DOHH2 (cell line): Measurements from ENCODE around the gene CEP70.

Experiments
- H3F3A ChIP-seq: fragments of 200-600 bp; sonication (generic), shearing (Covaris generic); 2 replicates; pipeline ENCODE4 v1.6.0; 2016; ENCODE audit warnings: antibody characterized with exemption, mild to moderate bottlenecking; ENCODE audit not compliant: control insufficient read depth, insufficient read depth
- H3K27ac ChIP-seq: fragments of 200-600 bp; sonication (generic); 2 replicates; pipeline ENCODE4 v1.5.1; 2014; ENCODE audit warnings: low read depth, mild to moderate bottlenecking, low read length, moderate library complexity
- H3K27me3 ChIP-seq: fragments of 200-600 bp; sonication (generic); 2 replicates; pipeline ENCODE4 v1.6.1; 2014; ENCODE audit warnings: mild to moderate bottlenecking, low read length, mixed read lengths; ENCODE audit not compliant: control insufficient read depth
- H3K36me3 ChIP-seq: fragments of 200-600 bp; sonication (generic); 2 replicates; pipeline ENCODE4 v1.6.1; 2014; ENCODE audit warnings: mild to moderate bottlenecking, low read length, moderate library complexity, mixed read lengths; ENCODE audit not compliant: control insufficient read depth
- H3K4me1 ChIP-seq: fragments of 200-600 bp; sonication (generic); 2 replicates; pipeline ENCODE4 v1.6.1; 2014; ENCODE audit warnings: mild to moderate bottlenecking, low read length, mixed read lengths; ENCODE audit not compliant: control insufficient read depth
- H3K4me2 ChIP-seq: fragments of 200-600 bp; sonication (generic); 2 replicates; pipeline ENCODE4 v1.6.0; 2014; ENCODE audit warnings: mild to moderate bottlenecking, low read length, moderate library complexity
- H3K4me3 ChIP-seq: fragments of 200-600 bp; sonication (generic); 2 replicates; pipeline ENCODE4 v1.5.1; 2014; ENCODE audit warnings: mild to moderate bottlenecking, low read length, mixed read lengths
- H3K79me2 ChIP-seq: fragments of 200-600 bp; sonication (generic); 2 replicates; pipeline ENCODE4 v1.6.1; 2014; ENCODE audit warnings: mild to moderate bottlenecking, low read length, mixed read lengths; ENCODE audit not compliant: control insufficient read depth
- H3K9me2 ChIP-seq: fragments of 200-600 bp; sonication (generic); replicated peaks from 2 replicates; pipeline ENCODE4 v1.6.1; 2014; ENCODE audit warnings: mild to moderate bottlenecking, low read length, mixed read lengths; ENCODE audit not compliant: control insufficient read depth
- H3K9me3 ChIP-seq: fragments of 200-600 bp; sonication (generic); 2 replicates; pipeline ENCODE4 v1.6.1; 2014; ENCODE audit warnings: antibody characterized with exemption, low read length, mixed read lengths; ENCODE audit not compliant: control insufficient read depth, insufficient read depth
- H4K20me1 ChIP-seq: fragments of 200-600 bp; sonication (generic); 2 replicates; pipeline ENCODE4 v1.6.0; 2014; ENCODE audit warnings: low read depth, mild to moderate bottlenecking, antibody characterized with exemption, low read length, moderate library complexity; ENCODE audit not compliant: control insufficient read depth, insufficient read depth
- EZH2phosphoT487 ChIP-seq: fragments of 200-600 bp; sonication (generic); IDR thresholded peaks from 2 replicates; pipeline ENCODE4 v1.6.1; 2017; ENCODE audit warnings: borderline replicate concordance, mild to moderate bottlenecking, antibody characterized with exemption, low read length, moderate library complexity, mixed read lengths
- TF ChIP-seq, protein P1 (sequence below): fragments of 200-600 bp; sonication (generic); IDR thresholded peaks from one replicate; pipeline ENCODE4 v1.5.1; 2014; ENCODE audit warnings: antibody characterized with exemption, mild to moderate bottlenecking, low read depth, low read length; ENCODE audit not compliant: poor library complexity, severe bottlenecking

CEP70 gene

DNA sequence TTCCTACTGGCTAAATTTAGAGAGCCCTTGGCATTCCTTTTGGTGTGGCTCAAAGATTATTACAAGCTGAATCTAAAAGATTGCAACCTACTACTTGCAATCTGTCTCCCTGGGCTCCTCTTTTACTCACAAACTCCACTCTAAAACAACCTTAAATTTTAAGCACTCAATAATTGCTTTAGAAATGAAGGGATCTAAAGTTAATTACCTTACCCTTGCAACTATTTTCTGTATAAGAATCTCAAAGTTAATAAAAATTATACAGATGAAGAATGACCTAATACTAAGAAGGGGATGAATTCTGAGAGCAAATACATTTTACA, 99.5 kb downstream of the CEP70 start:
- Histone ChIP-seq H3K4me3 (no peak overlapping the region), H3K4me2 (no peak overlapping the region), H3K9me2 (no peaks in the 10 kb centered on the region), H3F3A (no peaks in the 10 kb centered on the region), H3K36me3 (no peaks in the 10 kb centered on the region), H4K20me1 (no peaks in the 10 kb centered on the region), H3K27me3 (no peaks in the 10 kb centered on the region), H3K79me2 (no peaks in the 10 kb centered on the region), H3K27ac (no peak overlapping the region), H3K9me3 (no peaks in the 10 kb centered on the region), H3K4me1 (no peaks in the 10 kb centered on the region)
- no peak for TF ChIP-seq EZH2phosphoT487
- TF ChIP-seq, protein P1, sequence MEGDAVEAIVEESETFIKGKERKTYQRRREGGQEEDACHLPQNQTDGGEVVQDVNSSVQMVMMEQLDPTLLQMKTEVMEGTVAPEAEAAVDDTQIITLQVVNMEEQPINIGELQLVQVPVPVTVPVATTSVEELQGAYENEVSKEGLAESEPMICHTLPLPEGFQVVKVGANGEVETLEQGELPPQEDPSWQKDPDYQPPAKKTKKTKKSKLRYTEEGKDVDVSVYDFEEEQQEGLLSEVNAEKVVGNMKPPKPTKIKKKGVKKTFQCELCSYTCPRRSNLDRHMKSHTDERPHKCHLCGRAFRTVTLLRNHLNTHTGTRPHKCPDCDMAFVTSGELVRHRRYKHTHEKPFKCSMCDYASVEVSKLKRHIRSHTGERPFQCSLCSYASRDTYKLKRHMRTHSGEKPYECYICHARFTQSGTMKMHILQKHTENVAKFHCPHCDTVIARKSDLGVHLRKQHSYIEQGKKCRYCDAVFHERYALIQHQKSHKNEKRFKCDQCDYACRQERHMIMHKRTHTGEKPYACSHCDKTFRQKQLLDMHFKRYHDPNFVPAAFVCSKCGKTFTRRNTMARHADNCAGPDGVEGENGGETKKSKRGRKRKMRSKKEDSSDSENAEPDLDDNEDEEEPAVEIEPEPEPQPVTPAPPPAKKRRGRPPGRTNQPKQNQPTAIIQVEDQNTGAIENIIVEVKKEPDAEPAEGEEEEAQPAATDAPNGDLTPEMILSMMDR, result no peak

DNA sequence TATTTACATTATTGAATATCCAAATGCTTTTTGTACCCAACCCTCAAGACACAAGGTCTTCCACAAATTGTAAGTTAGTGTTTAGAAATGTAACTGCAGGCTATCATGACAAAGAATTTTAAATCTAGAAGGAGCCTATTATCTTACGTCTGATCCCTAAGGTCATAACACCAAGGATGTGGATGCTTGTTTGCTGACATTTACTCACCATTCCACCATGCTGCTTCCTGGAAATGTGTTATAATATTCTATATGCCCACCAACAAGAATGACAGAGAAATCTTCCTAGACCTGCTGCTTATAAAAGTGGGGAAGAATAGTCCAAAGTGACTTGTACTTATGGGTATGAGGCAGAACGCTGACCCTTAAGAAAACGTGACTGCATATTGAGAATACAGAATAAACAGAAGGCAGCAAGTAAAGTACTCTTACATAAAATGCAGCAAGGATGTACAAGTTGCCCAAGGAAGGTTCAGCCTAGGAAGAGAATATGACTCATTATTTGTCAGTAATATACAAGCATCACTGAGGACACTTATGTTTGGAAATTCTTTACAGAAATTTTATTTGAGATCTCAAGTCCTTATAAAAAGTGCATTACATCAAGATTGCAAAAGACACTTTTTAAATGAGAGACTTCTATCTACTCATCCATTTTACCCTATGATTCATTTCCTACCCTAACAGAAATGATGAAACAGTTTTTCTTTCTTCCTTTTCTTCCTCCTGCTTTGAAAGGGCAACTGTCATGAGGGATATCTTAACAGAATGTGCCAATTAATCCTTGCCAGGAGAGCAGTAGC, 100.1 kb downstream of the CEP70 start:
- H3K27me3 ChIP-seq, result no peaks in the 10 kb centered on the region
- H3K9me3 ChIP-seq, result no peaks in the 10 kb centered on the region
- TF ChIP-seq EZH2phosphoT487, result no peak
- TF ChIP-seq, protein P1, result no peak
- H3F3A ChIP-seq, result no peaks in the 10 kb centered on the region
- H3K4me3 ChIP-seq, result no peak overlapping the region
- no peaks in the 10 kb centered on the region for H3K36me3 ChIP-seq
- no peaks in the 10 kb centered on the region for H3K9me2 ChIP-seq
- H3K79me2 ChIP-seq, result no peaks in the 10 kb centered on the region
- no peaks in the 10 kb centered on the region for H3K4me1 ChIP-seq
- H3K27ac ChIP-seq, result no peak overlapping the region
- no peak overlapping the region for H3K4me2 ChIP-seq
- H4K20me1 ChIP-seq, result no peaks in the 10 kb centered on the region

GRCh38 chr3:138492980-138493675, 100.9 kb downstream of the CEP70 start:
- Histone ChIP-seq H3K4me3 (no peak overlapping the region), H3K36me3 (no peaks in the 10 kb centered on the region), H3K9me2 (no peaks in the 10 kb centered on the region), H4K20me1 (no peaks in the 10 kb centered on the region), H3K79me2 (no peaks in the 10 kb centered on the region), H3F3A (no peaks in the 10 kb centered on the region), H3K27me3 (no peaks in the 10 kb centered on the region), H3K27ac (no peak overlapping the region), H3K9me3 (no peaks in the 10 kb centered on the region), H3K4me1 (no peaks in the 10 kb centered on the region), H3K4me2 (no peak overlapping the region)
- TF ChIP-seq EZH2phosphoT487, result no peak
- TF ChIP-seq, protein P1, result no peak
